CD4-positive, alpha-beta T cell (primary cell): Measurements from ENCODE around the gene LMBR1. TPM values are rescaled to one million over a fixed set of nuclear protein-coding genes. Genes with fewer than 3 reads are reported as not detected.

Experiments
- ATAC-seq: fragments of 200-7000 bp; cut with Tn5 transposase; one replicate; pipeline ENCODE4 v1.10.0; 2022; ENCODE audit warnings: mild to moderate bottlenecking; ENCODE audit not compliant: poor library complexity
- CTCF ChIA-PET: fragments of 350-600 bp; sonication (Branson Sonifier 250); formaldehyde crosslinking; loops from one replicate; lab custom pipeline; 2021; ENCODE audit warnings: antibody characterized with exemption, inconsistent platforms; lab: Charles Lee
- POLR2A ChIA-PET: fragments of 350-600 bp; sonication (Branson Sonifier 250); formaldehyde crosslinking; loops from one replicate; lab custom pipeline; 2021; ENCODE audit warnings: antibody characterized with exemption, inconsistent platforms; lab: Charles Lee
- DNase-seq, 14 experiments: peaks; one replicate each; pipeline ENCODE4 v3.0.0-alpha.2; 2013 to 2020; ENCODE audit warnings: mixed read lengths in 2 of 14
- H3K27ac ChIP-seq, 2 donors: one replicate each; pipeline versions ENCODE4 v1.5.1 to v1.7.0; 2013; ENCODE audit warnings: low read length in 2 of 2, low read depth in 1 of 2, mild to moderate bottlenecking in 1 of 2
- H3K27me3 ChIP-seq, 2 experiments: 1 replicate in 1 of 2; 2 replicates in 1 of 2; pipeline versions ENCODE4 v1.6.1 to v1.7.0; 2013; ENCODE audit warnings: low read length in 2 of 2, control low read depth in 1 of 2, mild to moderate bottlenecking in 1 of 2, moderate library complexity in 1 of 2; ENCODE audit not compliant: insufficient read depth in 2 of 2, control insufficient read depth in 1 of 2
- H3K36me3 ChIP-seq: one replicate; pipeline ENCODE4 v1.6.1; 2013; ENCODE audit warnings: low read length, control low read depth; ENCODE audit not compliant: insufficient read depth
- H3K4me1 ChIP-seq: one replicate; pipeline ENCODE4 v1.6.1; 2013; ENCODE audit warnings: low read length, control low read depth; ENCODE audit not compliant: insufficient read depth
- H3K4me3 ChIP-seq: one replicate; pipeline ENCODE4 v1.5.1; 2013; ENCODE audit warnings: mild to moderate bottlenecking, low read length, moderate library complexity
- H3K9me3 ChIP-seq, 2 experiments: 1 replicate in 1 of 2; 2 replicates in 1 of 2; pipeline versions ENCODE4 v1.6.1 to v1.7.0; 2013; ENCODE audit warnings: low read length in 2 of 2, mild to moderate bottlenecking in 2 of 2, control low read depth in 1 of 2, moderate library complexity in 1 of 2; ENCODE audit not compliant: control insufficient read depth in 1 of 2, insufficient read depth in 1 of 2
- H3K27ac Mint-ChIP-seq: one replicate; pipeline ENCODE4 v1.8.0; 2020; ENCODE audit warnings: mixed read lengths
- H3K27me3 Mint-ChIP-seq: one replicate; pipeline ENCODE4 v1.8.0; 2021; ENCODE audit warnings: mixed read lengths
- H3K36me3 Mint-ChIP-seq: one replicate; pipeline ENCODE4 v1.8.0; 2021; ENCODE audit warnings: low read depth, mixed read lengths
- H3K4me1 Mint-ChIP-seq: one replicate; pipeline ENCODE4 v1.8.0; 2021; ENCODE audit warnings: low read depth, mixed read lengths
- H3K4me3 Mint-ChIP-seq: one replicate; pipeline ENCODE4 v1.8.0; 2020; ENCODE audit warnings: mild to moderate bottlenecking, mixed read lengths
- H3K9me3 Mint-ChIP-seq: one replicate; pipeline ENCODE4 v1.8.0; 2020; ENCODE audit warnings: mixed read lengths
- CTCF ChIP-seq: fragments of 200-600 bp; IDR thresholded peaks from one replicate; pipeline ENCODE4 v1.8.0; 2022; ENCODE audit warnings: antibody characterized with exemption, mild to moderate bottlenecking
- intact Hi-C, 2 experiments: fragments of 100-400 bp; cut with DNase I in 1 of 2; cut with micrococcal nuclease in 1 of 2; formaldehyde crosslinking; loops; one replicate each; pipeline versions ENCODE4 v1.15.1 to v1.9.0; 2023 to 2025; cut with DNase I, micrococcal nuclease
- total RNA-seq, 174 experiments: library from RNA in 2 of 174; stranded (reverse) in 2 of 174; gene quantifications; one replicate each; pipeline ENCODE4 v1.2.3 and lab custom pipeline; 2021 to 2026

LMBR1 gene
- total RNA-seq, 2 experiments from 2014 or later: 61.6 to 61.9 TPM

GRCh38 chr7:156747718-156748117 lies 145.3 kb downstream of the LMBR1 start:
- Mint-ChIP-seq H3K27me3 (no peaks in the 10 kb centered on the region), H3K9me3 (peaks cover 6% of the 10 kb centered on the region), H3K4me1 (no peaks in the 10 kb centered on the region), H3K4me3 (no peak overlapping the region), H3K27ac (no peak overlapping the region), H3K36me3 (peaks cover 57% of the 10 kb centered on the region)
- Histone ChIP-seq H3K9me3 (no peaks in the 10 kb centered on the region), H3K27ac (no peak overlapping the region), H3K4me3 (no peak overlapping the region), H3K4me1 (no peaks in the 10 kb centered on the region), H3K27me3 (no peaks in the 10 kb centered on the region), H3K36me3 (peaks cover 4% of the 10 kb centered on the region)
- intact Hi-C loops: no loop called here
- DNase-seq (no peak), ATAC-seq (no peak)
- TF ChIP-seq CTCF: no peak
- ChIA-PET CTCF (no interaction called here), POLR2A (no interaction called here)

- DNase-seq (no peak), ATAC-seq (no peak)
- CTCF ChIA-PET: no interaction called here
- Histone ChIP-seq H3K27me3 (no peaks in the 10 kb centered on the region), H3K9me3 (no peaks in the 10 kb centered on the region), H3K4me3 (no peak overlapping the region), H3K36me3 (peaks cover 4% of the 10 kb centered on the region), H3K4me1 (no peaks in the 10 kb centered on the region), H3K27ac (no peak overlapping the region)
- Mint-ChIP-seq H3K36me3 (peaks cover 65% of the 10 kb centered on the region), H3K4me1 (no peaks in the 10 kb centered on the region), H3K9me3 (peaks cover 11% of the 10 kb centered on the region), H3K27ac (no peak overlapping the region), H3K4me3 (no peak overlapping the region), H3K27me3 (no peaks in the 10 kb centered on the region)
- POLR2A ChIA-PET: no interaction called here
- no peak for TF ChIP-seq CTCF
- intact Hi-C loops: no loop called here
Observed at GRCh38 chr7:156746891-156747290, 146.1 kb downstream of the LMBR1 start.

- H3K36me3 Mint-ChIP-seq: peaks cover 86% of the 10 kb centered on the region
- H3K27me3 Mint-ChIP-seq: no peaks in the 10 kb centered on the region
- Histone ChIP-seq H3K36me3 (peaks cover 5% of the 10 kb centered on the region), H3K9me3 (peaks cover 0 to 3% of the 10 kb centered on the region in 2 experiments), H3K27me3 (no peaks in the 10 kb centered on the region), H3K4me1 (no peaks in the 10 kb centered on the region), H3K27ac (no peak overlapping the region), H3K4me3 (no peak overlapping the region)
- H3K4me1 Mint-ChIP-seq: no peaks in the 10 kb centered on the region
- ATAC-seq (no peak), DNase-seq (no peak)
- ChIA-PET POLR2A (no interaction called here), CTCF (no interaction called here)
- TF ChIP-seq CTCF: no peak
- H3K9me3 Mint-ChIP-seq: peaks cover 19% of the 10 kb centered on the region
- no peak overlapping the region for H3K27ac Mint-ChIP-seq
- H3K4me3 Mint-ChIP-seq: no peak overlapping the region
- intact Hi-C loops: no loop called here
Observed at GRCh38 chr7:156739596-156739995, 153.4 kb downstream of the LMBR1 start.
